H4 (cell line): Measurements from ENCODE around the gene KCNE3. TPM values are rescaled to one million over a fixed set of nuclear protein-coding genes. Genes with fewer than 3 reads are reported as not detected.

Experiments used
- DNase-seq: peaks from one replicate; pipeline ENCODE4 v3.0.0-alpha.2; 2015; ENCODE audit warnings: low spot score
- total RNA-seq: library from RNA; depleted of rRNA; stranded (reverse); fragments of >200 nt; shearing (Covaris generic); gene quantifications from 2 replicates; pipeline ENCODE4 v1.2.3, GENCODE V29; 2014

Gene KCNE3
- total RNA-seq, 1 experiment from 2014 or later: not detected

GRCh38 chr11:74471668-74472429 lies 4.5 kb upstream of the KCNE3 start:
- no peak for DNase-seq

- no peak for DNase-seq
Observed at GRCh38 chr11:74471037-74471436, 3.7 kb upstream of the KCNE3 start.

GRCh38 chr11:74470526-74470925 lies 3.2 kb upstream of the KCNE3 start:
- DNase-seq: no peak

- DNase-seq: no peak
Observed at GRCh38 chr11:74468936-74469335, 1.6 kb upstream of the KCNE3 start.

- no peak for DNase-seq
Observed at GRCh38 chr11:74468521-74468920, 1.2 kb upstream of the KCNE3 start.

- DNase-seq: no peak
Observed at GRCh38 chr11:74468058-74468457, 709 bp upstream of the KCNE3 start.

GRCh38 chr11:74465291-74465708 lies 2.0 kb downstream of the KCNE3 start:
- no peak for DNase-seq

GRCh38 chr11:74464746-74465145 lies 2.6 kb downstream of the KCNE3 start:
- no peak for DNase-seq

GRCh38 chr11:74463216-74463615 lies 4.1 kb downstream of the KCNE3 start:
- DNase-seq: no peak

- no peak for DNase-seq
Observed at GRCh38 chr11:74462631-74463030, 4.7 kb downstream of the KCNE3 start.

GRCh38 chr11:74462009-74462408 lies 5.3 kb downstream of the KCNE3 start:
- no peak for DNase-seq

GRCh38 chr11:74460481-74461154 lies 6.7 kb downstream of the KCNE3 start:
- DNase-seq: peak; percentile 29

GRCh38 chr11:74460065-74460464 lies 7.3 kb downstream of the KCNE3 start:
- DNase-seq: no peak

- no peak for DNase-seq
Observed at GRCh38 chr11:74459584-74459983, 7.8 kb downstream of the KCNE3 start.

GRCh38 chr11:74457356-74457755 lies 10.0 kb downstream of the KCNE3 start:
- no peak for DNase-seq

GRCh38 chr11:74453373-74453975 lies 13.9 kb downstream of the KCNE3 start:
- DNase-seq: peak; percentile 48

GRCh38 chr11:74452366-74452765 lies 15.0 kb downstream of the KCNE3 start:
- DNase-seq: no peak

GRCh38 chr11:74450318-74450717 lies 17.0 kb downstream of the KCNE3 start:
- no peak for DNase-seq

- peak; percentile 68 for DNase-seq
Observed at GRCh38 chr11:74449369-74449931, 17.9 kb downstream of the KCNE3 start.

GRCh38 chr11:74447720-74448119 lies 19.6 kb downstream of the KCNE3 start:
- DNase-seq: no peak

GRCh38 chr11:74446532-74446938 lies 20.8 kb downstream of the KCNE3 start:
- no peak for DNase-seq

GRCh38 chr11:74444173-74444826 lies 23.0 kb downstream of the KCNE3 start:
- DNase-seq: no peak
